ENCODE results near the gene PCYOX1L.
A peak's percentile ranks its signal among the peaks of the same experiment; 100 is the strongest.

Gene PCYOX1L

GRCh38 chr5:149357370-149358293 is at the start of gene PCYOX1L:
PCYOX1L (plus strand) TSS chr5:149358046; CDS start chr5:149358069, 23 bp downstream.
- peak; percentile 91 to 96 for DNase-seq (ENCODE audit: low read depth in 2 of 2)

GRCh38 chr5:149309354-149309753 is 48.5 kb upstream of the PCYOX1L start:
- DNase-seq (ENCODE audit: low read depth in 2 of 2), result no peak

- DNase-seq (ENCODE audit: low read depth in 2 of 2), result no peak
Measured at GRCh38 chr5:149310488-149310887, 47.4 kb upstream of the PCYOX1L start.

- DNase-seq (ENCODE audit: low read depth in 2 of 2), result no peak
Measured at GRCh38 chr5:149310947-149311658, 46.7 kb upstream of the PCYOX1L start.

- no peak for DNase-seq (ENCODE audit: low read depth in 2 of 2)
Measured at GRCh38 chr5:149313151-149313841, 44.5 kb upstream of the PCYOX1L start.

- no peak for DNase-seq (ENCODE audit: low read depth in 2 of 2)
Measured at GRCh38 chr5:149314571-149315111, 43.2 kb upstream of the PCYOX1L start.

- DNase-seq (ENCODE audit: low read depth in 2 of 2), result no peak
Measured at GRCh38 chr5:149315753-149316152, 42.1 kb upstream of the PCYOX1L start.

GRCh38 chr5:149317281-149318048 is 40.4 kb upstream of the PCYOX1L start:
- DNase-seq (ENCODE audit: low read depth in 2 of 2), result no peak

- no peak for DNase-seq (ENCODE audit: low read depth in 2 of 2)
Measured at GRCh38 chr5:149319174-149319573, 38.7 kb upstream of the PCYOX1L start.

GRCh38 chr5:149320791-149321330 is 37.0 kb upstream of the PCYOX1L start:
- DNase-seq (ENCODE audit: low read depth in 2 of 2), result no peak

- no peak for DNase-seq (ENCODE audit: low read depth in 2 of 2)
Measured at GRCh38 chr5:149322518-149322917, 35.3 kb upstream of the PCYOX1L start.

- no peak for DNase-seq (ENCODE audit: low read depth in 2 of 2)
Measured at GRCh38 chr5:149323210-149323609, 34.6 kb upstream of the PCYOX1L start.

GRCh38 chr5:149323621-149324205 is 34.1 kb upstream of the PCYOX1L start:
- no peak for DNase-seq (ENCODE audit: low read depth in 2 of 2)

- no peak for DNase-seq (ENCODE audit: low read depth in 2 of 2)
Measured at GRCh38 chr5:149324641-149325040, 33.2 kb upstream of the PCYOX1L start.

GRCh38 chr5:149325166-149325735 is 32.6 kb upstream of the PCYOX1L start:
- no peak for DNase-seq (ENCODE audit: low read depth in 2 of 2)

- no peak for DNase-seq (ENCODE audit: low read depth in 2 of 2)
Measured at GRCh38 chr5:149325894-149326293, 32.0 kb upstream of the PCYOX1L start.

GRCh38 chr5:149326611-149327010 is 31.2 kb upstream of the PCYOX1L start:
- DNase-seq (ENCODE audit: low read depth in 2 of 2), result no peak

- DNase-seq (ENCODE audit: low read depth in 2 of 2), result no peak
Measured at GRCh38 chr5:149328177-149328576, 29.7 kb upstream of the PCYOX1L start.

- DNase-seq (ENCODE audit: low read depth in 2 of 2), result no peak
Measured at GRCh38 chr5:149333711-149334443, 24.0 kb upstream of the PCYOX1L start.

All from stimulated activated CD4-positive, alpha-beta T cell treated with anti-CD3 and anti-CD28 coated beads, Interleukin-1b, Interleukin-23, amount 100 ng/mL, for 1 hour (primary cell).